ENCODE measurements around the gene RCSD1. TPM values are rescaled to one million over a fixed set of nuclear protein-coding genes. Genes with fewer than 3 reads are reported as not detected.

RCSD1 gene
- total and polyA plus RNA-seq, 8 donors = 6.0 to 43.7 (median 19.7) TPM

DNA sequence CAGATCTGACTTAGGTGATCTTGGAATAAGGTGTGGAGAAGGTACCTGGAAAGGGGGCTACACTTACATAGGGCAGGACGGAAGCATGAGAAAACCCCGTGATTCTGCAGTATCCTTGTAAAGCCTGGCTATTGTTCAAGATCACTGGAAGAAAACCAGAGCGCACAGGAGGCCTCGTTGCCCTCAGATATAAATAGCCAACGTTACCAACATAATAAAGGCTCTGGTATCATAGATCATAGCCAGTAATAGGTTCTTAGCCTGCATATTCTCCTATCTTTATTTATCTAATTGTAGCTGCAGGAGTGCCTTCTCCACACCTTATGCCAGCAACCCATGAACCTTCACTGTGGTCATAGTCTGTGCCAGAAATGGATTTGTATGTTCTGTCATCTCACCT is 55.8 kb downstream of the RCSD1 start:
- DNase-seq = no peak
- H3K4me1 ChIP-seq = peaks cover 10 to 62% (median 35%) of the 10 kb centered on the region in 4 donors
- H3K36me3 ChIP-seq = peaks cover 6 to 33% (median 18%) of the 10 kb centered on the region in 4 donors
- H3K4me3 ChIP-seq = no peak overlapping the region
- intact Hi-C loops (cut with DNase I; ENCODE audit: low total_unique reads) = loop anchor here (5.0 kb wide), 1 partner anchor 84 kb away; no protein-coding TSS in a partner anchor
- TF ChIP-seq, protein P1, sequence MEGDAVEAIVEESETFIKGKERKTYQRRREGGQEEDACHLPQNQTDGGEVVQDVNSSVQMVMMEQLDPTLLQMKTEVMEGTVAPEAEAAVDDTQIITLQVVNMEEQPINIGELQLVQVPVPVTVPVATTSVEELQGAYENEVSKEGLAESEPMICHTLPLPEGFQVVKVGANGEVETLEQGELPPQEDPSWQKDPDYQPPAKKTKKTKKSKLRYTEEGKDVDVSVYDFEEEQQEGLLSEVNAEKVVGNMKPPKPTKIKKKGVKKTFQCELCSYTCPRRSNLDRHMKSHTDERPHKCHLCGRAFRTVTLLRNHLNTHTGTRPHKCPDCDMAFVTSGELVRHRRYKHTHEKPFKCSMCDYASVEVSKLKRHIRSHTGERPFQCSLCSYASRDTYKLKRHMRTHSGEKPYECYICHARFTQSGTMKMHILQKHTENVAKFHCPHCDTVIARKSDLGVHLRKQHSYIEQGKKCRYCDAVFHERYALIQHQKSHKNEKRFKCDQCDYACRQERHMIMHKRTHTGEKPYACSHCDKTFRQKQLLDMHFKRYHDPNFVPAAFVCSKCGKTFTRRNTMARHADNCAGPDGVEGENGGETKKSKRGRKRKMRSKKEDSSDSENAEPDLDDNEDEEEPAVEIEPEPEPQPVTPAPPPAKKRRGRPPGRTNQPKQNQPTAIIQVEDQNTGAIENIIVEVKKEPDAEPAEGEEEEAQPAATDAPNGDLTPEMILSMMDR (IDR thresholded peaks at IDR 0.05) = no peak
- TF ChIP-seq POLR2A (IDR thresholded peaks at IDR 0.05) (no peak), POLR2AphosphoS5 (IDR thresholded peaks at IDR 0.05) (no peak), EP300 (IDR thresholded peaks at IDR 0.05) (no peak)
- no peaks in the 10 kb centered on the region for H3K9me3 ChIP-seq
- H3K27ac ChIP-seq = peak overlapping the region in 4 of 5 donors; percentile 41 to 76 (median 58)
- WGBS, 5 donors = 38 to 54% (median 43%) methylated on average over 5 of the region's 5 CpGs
- H3K27me3 ChIP-seq = no peaks in the 10 kb centered on the region

DNA sequence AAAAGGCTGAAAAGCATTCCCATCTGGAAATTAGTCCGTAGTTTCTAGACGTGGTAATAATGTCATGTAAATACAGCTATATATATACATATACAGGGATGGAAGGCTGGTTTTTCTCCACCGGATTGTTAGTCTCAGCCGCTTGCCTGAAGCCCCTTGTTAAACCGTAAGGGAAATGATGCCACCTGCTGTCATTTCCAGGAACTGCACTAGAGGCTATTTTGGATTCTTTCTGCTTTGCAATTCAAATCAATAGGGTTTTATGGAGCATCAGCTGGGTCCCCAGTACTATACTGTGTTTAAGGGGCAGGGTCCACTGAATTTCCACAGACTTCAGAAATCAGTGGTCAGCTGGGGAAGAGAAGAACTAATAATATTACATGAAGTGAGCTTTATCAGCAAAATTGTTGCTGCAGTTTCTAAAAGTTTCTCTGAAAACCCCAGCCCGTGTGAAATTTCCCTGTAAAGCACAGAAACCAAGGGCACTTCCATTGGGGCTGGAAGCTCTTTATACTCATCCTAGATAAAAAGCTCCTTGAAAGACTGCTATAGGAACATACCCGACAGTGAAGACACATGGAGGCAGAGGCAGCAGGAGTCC is 58.0 kb downstream of the RCSD1 start:
- DNase-seq = peak; percentile 84 to 93
- Histone ChIP-seq H3K36me3 (peaks cover 6 to 55% (median 31%) of the 10 kb centered on the region in 4 donors), H3K27me3 (no peaks in the 10 kb centered on the region), H3K4me1 (peaks cover 4 to 52% (median 27%) of the 10 kb centered on the region in 4 donors), H3K27ac (peak overlapping the region in 1 of 5 donors; percentile 9), H3K4me3 (no peak overlapping the region), H3K9me3 (no peaks in the 10 kb centered on the region)
- intact Hi-C loops (cut with DNase I; ENCODE audit: low total_unique reads) = loop anchor here (5.0 kb wide), 1 partner anchor 86 kb away; no protein-coding TSS in a partner anchor
- TF ChIP-seq POLR2AphosphoS5 (IDR thresholded peaks at IDR 0.05) (peak in 1 of 3 donors; percentile 39), POLR2A (IDR thresholded peaks at IDR 0.05) (no peak), EP300 (IDR thresholded peaks at IDR 0.05) (no peak)
- TF ChIP-seq, protein P1 (IDR thresholded peaks at IDR 0.05) = peak in 5 of 7 experiments; percentile 85 to 96 (median 93)
- 22 to 28% (median 24%) methylated on average over 7 of the region's 7 CpGs for WGBS, 5 donors

DNA sequence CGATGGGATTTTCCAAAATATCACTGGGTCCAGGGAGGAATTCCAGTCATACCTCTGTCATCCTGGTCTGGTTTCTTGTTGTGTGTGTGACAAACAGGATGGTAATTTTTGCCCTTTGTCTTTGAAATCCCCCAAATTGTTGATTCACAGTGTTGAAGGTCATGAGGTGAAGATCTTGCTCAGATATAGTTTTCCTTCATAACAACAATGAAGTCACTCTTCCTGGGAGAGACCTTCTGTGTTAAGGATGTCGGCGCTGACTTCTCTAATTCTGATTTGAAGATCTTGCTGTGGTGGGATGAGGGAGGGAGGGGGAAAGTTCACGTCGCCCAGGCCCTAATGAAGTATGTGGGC is 59.5 kb downstream of the RCSD1 start:
- intact Hi-C loops (cut with DNase I; ENCODE audit: low total_unique reads) = loop anchor here (5.0 kb wide), 1 partner anchor 87 kb away; no protein-coding TSS in a partner anchor
- Histone ChIP-seq H3K4me1 (peaks cover 4 to 40% (median 18%) of the 10 kb centered on the region in 4 donors), H3K27ac (no peak overlapping the region), H3K4me3 (no peak overlapping the region), H3K27me3 (no peaks in the 10 kb centered on the region), H3K9me3 (no peaks in the 10 kb centered on the region), H3K36me3 (peaks cover 9 to 61% (median 45%) of the 10 kb centered on the region in 4 donors)
- no peak for DNase-seq
- TF ChIP-seq POLR2AphosphoS5 (IDR thresholded peaks at IDR 0.05) (no peak), POLR2A (IDR thresholded peaks at IDR 0.05) (no peak), EP300 (IDR thresholded peaks at IDR 0.05) (no peak)
- TF ChIP-seq, protein P1 (IDR thresholded peaks at IDR 0.05) = no peak
- WGBS, 5 donors = 75 to 85% (median 81%) methylated on average over 5 of the region's 5 CpGs

DNA sequence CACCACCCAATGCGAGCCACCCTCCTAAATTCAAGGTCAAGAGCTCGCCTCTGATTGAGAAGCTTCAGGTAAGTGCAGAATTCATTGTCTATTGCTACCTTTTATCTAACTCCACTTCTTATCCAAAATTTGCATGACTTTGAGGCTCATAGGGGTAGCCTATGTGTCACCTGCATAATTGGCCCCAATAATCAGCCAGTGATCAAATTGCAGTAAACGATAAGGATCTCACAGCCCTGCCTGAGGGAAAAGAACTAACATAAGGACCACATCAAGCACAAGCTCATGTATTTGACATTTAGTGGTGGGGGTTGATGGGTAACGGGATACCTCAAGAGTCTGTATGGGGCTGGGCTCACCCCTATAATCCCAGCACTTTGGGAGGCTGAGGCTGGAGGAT is 60.0 kb downstream of the RCSD1 start:
- Histone ChIP-seq H3K4me3 (no peak overlapping the region), H3K9me3 (no peaks in the 10 kb centered on the region), H3K27me3 (no peaks in the 10 kb centered on the region), H3K4me1 (peaks cover 4 to 35% (median 16%) of the 10 kb centered on the region in 4 donors), H3K27ac (no peak overlapping the region), H3K36me3 (peaks cover 9 to 65% (median 47%) of the 10 kb centered on the region in 4 donors)
- DNase-seq = no peak
- intact Hi-C loops (cut with DNase I; ENCODE audit: low total_unique reads) = no loop called here
- TF ChIP-seq POLR2A (IDR thresholded peaks at IDR 0.05) (no peak), EP300 (IDR thresholded peaks at IDR 0.05) (no peak), POLR2AphosphoS5 (IDR thresholded peaks at IDR 0.05) (no peak)
- TF ChIP-seq, protein P1 (IDR thresholded peaks at IDR 0.05) = no peak
- 84 to 93% (median 88%) methylated on average over 4 of the region's 4 CpGs for WGBS, 5 donors

Data from stomach (tissue), 9 donors.